ENCODE data around the gene SKIC2.
"Not testable (repeated sequence)": the region's sequence is repeated elsewhere in the genome, so short reads cannot be mapped to it uniquely, and the experiment has no call there.

The SKIC2 gene

GRCh38 chr6:31958741-31959739 is at the start of gene SKIC2, which contains the start of gene NELFE:
SKIC2 (plus strand) TSS chr6:31959175; CDS start chr6:31959193, 18 bp downstream.
NELFE (minus strand) TSS chr6:31958971; CDS start chr6:31958446, 525 bp downstream.
- DNase-seq (ENCODE audit: low spot score): peak; percentile 92

GRCh38 chr6:31909298-31909697 is 49.7 kb upstream of the SKIC2 start:
- not testable (repeated sequence) for DNase-seq (ENCODE audit: low spot score)

GRCh38 chr6:31911826-31912585 is 47.0 kb upstream of the SKIC2 start:
- no peak for DNase-seq (ENCODE audit: low spot score)

- DNase-seq (ENCODE audit: low spot score): no peak
Observed at GRCh38 chr6:31915351-31915750, 43.6 kb upstream of the SKIC2 start.

- DNase-seq (ENCODE audit: low spot score): no peak
Observed at GRCh38 chr6:31915756-31916155, 43.2 kb upstream of the SKIC2 start.

GRCh38 chr6:31918069-31918720 is 40.8 kb upstream of the SKIC2 start:
- no peak for DNase-seq (ENCODE audit: low spot score)

GRCh38 chr6:31919624-31920303 is 39.2 kb upstream of the SKIC2 start:
- no peak for DNase-seq (ENCODE audit: low spot score)

GRCh38 chr6:31920811-31921210 is 38.2 kb upstream of the SKIC2 start:
- DNase-seq (ENCODE audit: low spot score): no peak

GRCh38 chr6:31922942-31923341 is 36.0 kb upstream of the SKIC2 start:
- DNase-seq (ENCODE audit: low spot score): no peak

- no peak for DNase-seq (ENCODE audit: low spot score)
Observed at GRCh38 chr6:31927242-31927862, 31.6 kb upstream of the SKIC2 start, which contains the start of gene C2. C2 (plus strand) TSS chr6:31927717; CDS start chr6:31927753, 36 bp downstream.

- no peak for DNase-seq (ENCODE audit: low spot score)
Observed at GRCh38 chr6:31927863-31928671, 30.9 kb upstream of the SKIC2 start.

GRCh38 chr6:31928672-31928939 is 30.4 kb upstream of the SKIC2 start:
- DNase-seq (ENCODE audit: low spot score): no peak

GRCh38 chr6:31930962-31931361 is 28.0 kb upstream of the SKIC2 start:
- no peak for DNase-seq (ENCODE audit: low spot score)

- DNase-seq (ENCODE audit: low spot score): not testable (repeated sequence)
Observed at GRCh38 chr6:31932137-31932536, 26.8 kb upstream of the SKIC2 start.

- no peak for DNase-seq (ENCODE audit: low spot score)
Observed at GRCh38 chr6:31933537-31933936, 25.4 kb upstream of the SKIC2 start.

GRCh38 chr6:31935021-31935420 is 24.0 kb upstream of the SKIC2 start:
- no peak for DNase-seq (ENCODE audit: low spot score)

- no peak for DNase-seq (ENCODE audit: low spot score)
Observed at GRCh38 chr6:31935823-31936222, 23.2 kb upstream of the SKIC2 start.

- peak; percentile 58 for DNase-seq (ENCODE audit: low spot score)
Observed at GRCh38 chr6:31940256-31940664, 18.7 kb upstream of the SKIC2 start.

GRCh38 chr6:31943742-31944141 is 15.2 kb upstream of the SKIC2 start:
- no peak for DNase-seq (ENCODE audit: low spot score)

- no peak for DNase-seq (ENCODE audit: low spot score)
Observed at GRCh38 chr6:31945154-31945506, 13.8 kb upstream of the SKIC2 start.

Data from HuH-7.5 (cell line).